RCC 7860 (cell line): ENCODE results near the gene TBPL1.

ENCODE experiments used
- DNase-seq: peaks from one replicate; pipeline ENCODE4 v3.0.0-alpha.2; 2015; ENCODE audit warnings: low spot score
- FAIRE-seq: peaks from 2 replicates; lab custom pipeline; 2012; peaks lifted over from hg19 to GRCh38; lab: Jason Lieb, UNC

Gene TBPL1

DNA sequence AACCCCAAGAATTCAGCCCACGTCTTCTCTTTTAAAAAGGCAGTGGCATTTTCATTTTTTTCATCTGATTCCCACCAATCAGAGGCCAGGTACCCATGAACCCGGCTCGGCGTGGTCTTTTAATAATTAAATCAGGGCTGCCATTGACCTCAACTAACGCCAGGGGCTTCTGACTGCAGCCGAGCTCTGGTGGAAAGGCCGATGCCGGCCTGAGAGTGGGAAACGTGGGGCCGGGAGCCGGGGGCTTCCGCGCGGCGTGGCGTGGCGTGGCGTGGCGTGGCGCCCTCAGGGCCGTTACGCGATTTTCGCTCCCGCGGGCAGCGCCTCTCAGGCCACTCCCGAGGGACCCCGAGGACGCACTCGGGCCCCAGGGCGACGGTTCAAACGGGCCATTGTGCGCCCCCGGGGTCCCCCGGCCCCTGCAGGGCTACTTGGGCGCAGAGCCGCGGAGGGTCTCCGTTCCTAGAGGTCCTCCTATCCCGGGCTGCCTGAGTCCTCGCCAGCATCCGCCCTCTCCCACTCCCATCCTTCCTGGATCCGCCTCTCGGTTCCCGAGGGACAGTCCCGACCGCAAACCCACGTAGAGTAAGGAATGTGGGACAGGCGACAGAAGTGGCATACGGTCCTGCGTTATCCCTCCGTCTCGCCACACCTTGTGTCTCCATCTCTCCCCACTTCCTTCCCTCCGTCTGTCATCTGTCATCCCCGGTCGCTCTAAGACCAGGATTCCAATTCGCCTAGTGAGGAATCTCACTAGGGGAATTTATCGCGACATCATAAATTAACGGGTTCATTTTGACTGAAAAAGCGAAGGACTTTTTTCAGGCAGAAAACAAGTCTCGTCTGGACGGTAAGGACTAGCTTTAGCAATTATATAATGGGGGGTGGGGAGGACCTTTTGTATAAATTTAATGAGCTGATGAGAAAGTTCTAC, 876 bp upstream of the TBPL1 start:
- FAIRE-seq: peak; percentile 62
- peak; percentile 61 for DNase-seq

DNA sequence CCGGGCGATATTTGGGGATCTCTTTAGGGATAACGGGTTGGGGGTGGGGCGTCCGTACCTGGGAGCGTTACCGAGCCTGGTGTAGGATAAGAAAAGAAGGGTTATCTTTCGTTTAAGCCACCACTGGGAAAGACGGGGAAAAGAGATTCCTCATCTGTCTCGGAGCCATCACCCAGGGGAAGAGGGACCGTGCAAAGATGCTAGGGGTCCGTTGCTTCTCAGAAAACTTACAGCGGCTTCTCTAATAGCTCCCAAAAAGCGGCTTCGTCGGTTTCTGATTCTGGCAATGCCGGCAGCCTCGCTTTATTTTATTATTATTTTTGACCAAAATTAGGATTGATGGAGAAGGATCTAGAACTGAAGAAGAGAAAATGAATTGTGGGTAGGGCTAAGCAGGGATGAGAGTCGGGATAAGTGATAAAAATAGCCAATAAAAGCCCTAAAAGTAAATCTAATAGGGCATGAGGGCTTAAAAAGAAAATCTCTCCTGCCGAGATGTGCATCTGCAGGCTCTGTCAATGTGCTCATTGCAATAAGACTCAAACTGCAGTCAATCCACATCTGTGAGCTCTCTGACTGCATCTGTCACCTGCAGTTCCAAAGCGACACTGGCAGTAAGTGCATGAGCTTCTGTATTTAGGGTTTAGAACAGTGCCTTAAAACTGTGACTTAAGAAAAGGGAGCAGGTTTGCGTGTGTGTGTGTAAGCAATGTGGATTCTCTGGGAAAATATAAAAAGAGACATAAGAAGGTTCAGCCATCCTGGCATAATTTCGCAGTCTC, 801 bp downstream of the TBPL1 start:
- FAIRE-seq (no peak), DNase-seq (no peak)

DNA sequence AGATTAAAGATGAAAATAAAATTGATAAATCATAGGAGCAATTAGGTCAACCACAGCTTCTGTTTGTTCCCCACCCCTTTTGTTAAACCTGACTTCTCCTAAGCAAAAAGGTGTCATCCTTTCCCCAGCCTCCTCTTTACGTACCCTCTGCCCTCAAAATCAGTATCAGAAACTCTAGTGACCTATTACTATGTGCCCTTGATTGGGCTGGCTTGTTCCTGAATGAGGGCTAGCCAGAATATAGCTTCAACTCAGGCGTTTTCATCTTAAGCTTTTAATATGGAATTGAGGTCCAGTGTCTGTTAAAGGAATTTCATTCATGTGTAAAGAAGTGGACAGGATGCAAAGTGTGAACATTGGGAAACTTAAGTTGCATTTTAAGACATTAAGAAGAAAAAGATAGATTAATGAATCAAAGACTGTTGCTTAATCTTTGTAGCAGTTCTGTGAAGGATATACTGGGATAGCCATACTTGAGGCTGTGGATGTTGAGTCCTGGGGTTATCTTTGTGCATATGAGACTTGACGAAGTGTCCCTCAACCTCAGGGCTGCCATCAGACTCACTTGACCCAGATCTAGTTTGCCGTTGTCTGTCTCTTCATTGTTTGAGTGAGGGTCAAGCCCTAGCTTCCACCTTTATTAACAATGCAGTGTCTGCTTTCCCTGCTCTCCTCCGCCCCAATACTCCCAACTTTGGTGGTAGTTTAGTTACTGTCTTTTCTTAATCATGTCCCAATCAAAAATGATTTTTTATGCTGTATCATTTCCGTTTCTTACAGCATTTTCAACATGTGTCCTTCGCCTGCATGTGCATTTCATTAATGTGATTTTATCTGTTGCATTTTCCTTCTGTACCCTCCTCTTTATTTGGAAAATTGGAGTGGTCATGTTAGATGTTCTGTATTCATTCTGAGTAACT, 1.9 kb downstream of the TBPL1 start:
- FAIRE-seq (no peak), DNase-seq (no peak)

DNA sequence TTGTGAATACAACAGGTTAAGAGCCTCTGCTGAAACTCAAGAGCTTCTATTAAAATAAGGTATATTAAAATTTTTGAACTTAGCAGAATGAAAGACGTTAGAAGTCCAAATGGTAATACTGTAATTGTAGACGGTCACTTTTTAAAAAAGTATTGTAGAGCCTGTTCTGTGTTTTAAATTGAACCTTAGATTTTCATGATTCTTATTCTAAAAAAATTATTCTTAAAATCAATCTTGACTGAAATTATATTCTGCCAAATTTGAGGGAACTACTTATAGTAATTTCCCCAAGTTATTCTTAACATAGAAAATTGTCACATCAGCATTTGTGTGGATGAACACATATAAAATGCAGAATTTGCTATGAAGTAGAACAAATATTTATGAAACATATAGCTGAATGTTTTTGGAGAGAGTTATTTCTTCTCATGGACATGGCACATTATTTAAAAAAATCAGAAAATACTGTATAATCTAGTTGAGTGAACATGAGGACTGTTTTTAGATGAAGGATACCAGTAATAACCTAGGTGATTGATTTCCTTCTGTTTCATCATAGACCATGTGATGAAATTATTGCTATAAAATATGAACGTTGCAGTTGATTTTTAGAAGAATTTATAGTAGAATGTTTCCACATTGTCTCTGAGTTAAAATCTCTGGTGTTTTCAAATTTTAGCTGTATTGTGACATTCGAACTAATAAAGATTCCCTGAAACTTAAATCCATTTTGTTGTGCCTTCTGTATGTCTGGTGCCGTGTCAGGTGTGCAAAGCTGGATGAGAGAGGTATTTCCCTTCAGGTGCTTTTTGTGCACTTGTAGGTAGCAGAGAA, 2.8 kb downstream of the TBPL1 start:
- FAIRE-seq: no peak
- no peak for DNase-seq

DNA sequence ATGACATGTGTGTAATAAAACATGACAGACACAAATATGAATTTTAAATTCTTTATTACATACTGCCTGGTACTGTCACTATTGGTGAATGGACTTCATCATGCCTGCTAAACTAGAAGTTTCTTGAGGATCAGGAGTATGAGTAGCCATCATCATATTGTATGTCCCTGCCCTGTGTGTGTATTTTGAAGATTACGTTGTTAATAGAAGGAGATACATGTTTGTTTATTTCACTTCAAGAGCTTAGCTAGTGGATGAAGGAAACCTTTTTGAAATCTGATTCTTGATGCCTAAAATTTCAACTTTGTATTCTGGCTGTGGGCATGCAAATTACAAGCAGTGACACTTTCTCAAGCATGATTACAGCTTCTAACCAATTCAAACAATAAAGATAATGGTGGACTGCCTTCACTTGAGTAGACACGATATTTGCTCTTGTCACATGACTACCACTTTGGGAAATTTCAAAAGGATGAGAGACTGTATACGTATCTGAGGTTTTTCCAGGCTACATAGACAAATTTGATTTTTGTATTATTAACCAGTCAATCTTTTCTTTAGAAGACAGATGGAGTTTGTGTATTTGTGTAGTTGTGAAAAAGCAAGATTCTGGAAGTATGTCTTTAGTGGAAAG, 3.5 kb downstream of the TBPL1 start:
- no peak for FAIRE-seq
- DNase-seq: no peak

DNA sequence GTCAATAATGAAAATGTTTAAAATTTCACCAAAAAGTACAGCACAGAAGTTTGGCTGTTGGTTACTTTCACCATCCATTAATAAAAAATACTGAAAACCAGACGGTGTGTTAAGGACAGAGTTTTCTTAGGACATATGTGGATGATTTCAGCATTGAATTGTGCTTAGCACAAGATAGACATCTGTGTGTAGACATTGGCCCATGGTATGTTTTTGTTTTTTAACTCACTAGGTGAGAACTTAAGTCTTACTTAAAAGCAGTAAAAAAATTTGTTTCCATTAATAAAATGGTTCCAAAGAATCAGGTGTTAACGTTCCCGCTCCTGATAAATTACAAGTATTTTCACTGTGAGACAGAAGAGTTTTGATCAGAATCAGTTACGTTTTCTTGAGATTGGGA, 4.2 kb downstream of the TBPL1 start:
- FAIRE-seq (no peak), DNase-seq (no peak)

DNA sequence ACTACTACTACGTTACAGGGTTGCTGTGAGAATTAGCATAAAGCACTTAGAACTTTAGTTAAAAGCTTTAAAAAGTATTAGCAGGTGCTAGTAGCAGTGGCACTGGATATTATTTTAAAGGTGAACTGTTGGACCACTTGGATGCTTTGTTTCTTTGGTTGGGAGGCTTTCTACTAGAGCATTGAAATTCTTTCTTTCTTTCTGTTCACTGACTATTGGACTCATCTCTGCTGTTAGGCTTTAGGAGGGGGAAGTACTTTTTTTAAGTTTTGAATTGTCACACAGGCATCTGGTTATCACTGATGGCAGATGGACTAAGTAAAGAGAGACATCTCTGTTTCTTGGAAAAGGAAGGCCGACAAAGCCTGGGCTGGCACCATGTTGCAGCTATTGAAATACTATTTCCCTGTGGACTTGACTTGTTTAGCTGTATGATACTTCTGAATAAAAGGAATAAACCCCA, 4.8 kb downstream of the TBPL1 start:
- FAIRE-seq (no peak), DNase-seq (no peak)

DNA sequence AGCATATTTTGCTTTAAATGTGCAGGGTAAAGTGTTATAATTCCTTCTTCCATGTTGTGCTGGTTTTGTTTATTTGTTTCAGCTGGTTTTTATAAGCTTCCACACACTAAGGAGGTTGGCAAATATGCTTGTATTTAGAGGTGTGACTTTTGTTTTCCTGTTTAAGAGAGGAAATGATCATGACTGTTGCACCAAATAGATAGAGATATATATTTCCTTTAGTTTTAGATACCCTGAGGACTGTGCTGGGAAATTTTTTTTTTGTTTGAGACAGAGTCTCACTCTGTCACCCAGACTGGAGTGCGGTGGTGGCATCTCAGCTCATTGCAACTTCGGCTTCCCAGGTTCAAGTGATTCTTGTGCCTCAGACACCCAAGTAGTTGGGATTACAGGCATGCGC, 5.8 kb downstream of the TBPL1 start:
- DNase-seq: no peak
- FAIRE-seq: no peak

DNA sequence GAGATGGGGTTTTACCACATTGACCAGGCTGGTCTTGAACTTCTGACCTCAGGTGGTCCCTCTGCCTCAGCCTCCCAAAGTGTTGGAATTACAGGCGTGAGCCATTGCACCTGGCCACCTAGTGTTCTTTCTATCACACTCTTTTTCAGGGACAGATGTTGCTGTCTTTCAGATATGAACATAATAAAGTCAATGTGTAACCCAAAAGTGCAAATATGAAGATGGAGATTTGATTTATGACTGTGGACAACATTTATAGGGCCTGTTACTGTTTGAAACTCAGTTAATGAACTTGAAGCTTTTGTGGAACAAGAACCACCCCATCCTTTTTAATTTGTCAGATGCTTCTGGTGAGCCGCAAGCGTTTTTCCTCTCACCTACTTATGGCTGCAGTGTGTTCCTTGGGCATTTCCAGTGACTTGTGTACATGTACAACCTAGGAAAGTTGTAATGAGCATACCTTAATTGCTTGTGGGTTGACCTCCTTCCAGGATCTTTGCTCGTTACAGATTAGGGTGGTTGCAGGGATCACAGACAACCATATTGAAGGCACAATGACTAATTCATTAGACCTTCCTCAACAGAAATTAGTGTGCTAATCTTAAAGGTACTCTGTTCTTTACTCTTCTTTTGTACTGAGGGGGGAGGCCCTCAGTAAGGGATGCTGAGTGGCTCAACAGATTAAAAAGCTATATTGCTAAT, 6.8 kb downstream of the TBPL1 start:
- no peak for FAIRE-seq
- DNase-seq: no peak

DNA sequence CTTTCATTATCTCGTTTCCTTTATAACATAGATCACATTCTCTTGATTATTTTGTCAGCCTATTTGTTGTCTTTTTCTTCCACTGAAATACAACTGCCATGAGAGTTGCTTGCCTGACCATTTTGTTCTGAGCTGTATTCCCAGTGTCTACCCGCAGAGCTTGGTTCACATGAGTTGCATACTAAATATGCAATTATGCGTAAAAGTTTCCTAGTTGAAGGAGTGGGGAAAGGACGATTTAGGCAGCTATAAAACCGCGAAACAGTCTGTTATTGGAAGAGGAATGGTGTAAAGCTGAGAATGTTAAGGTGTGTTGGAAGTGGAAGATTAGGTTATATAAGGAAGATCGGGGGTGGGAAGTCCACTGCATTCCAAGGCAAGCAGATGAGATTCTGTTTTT, 8.8 kb downstream of the TBPL1 start:
- FAIRE-seq (no peak), DNase-seq (no peak)

DNA sequence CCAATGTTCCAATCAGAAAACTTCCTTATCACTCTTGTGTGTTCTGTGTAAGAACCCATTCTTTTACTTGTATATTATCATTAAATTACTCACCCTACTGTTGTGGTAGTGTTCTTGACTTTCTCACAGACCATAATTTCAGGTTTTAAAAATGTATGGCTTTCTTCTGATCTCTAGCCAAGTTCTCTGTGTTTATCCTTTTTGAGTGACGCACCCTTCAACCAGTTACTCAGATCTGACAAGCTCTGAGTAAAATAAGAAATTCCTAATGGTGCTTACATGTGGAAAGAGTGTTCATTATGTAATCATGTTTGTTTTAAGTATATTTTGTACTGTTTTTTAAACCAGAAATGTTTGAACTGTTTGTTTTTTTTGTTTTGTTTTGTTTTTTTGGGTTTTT, 11.0 kb downstream of the TBPL1 start:
- FAIRE-seq: no peak
- DNase-seq: no peak

DNA sequence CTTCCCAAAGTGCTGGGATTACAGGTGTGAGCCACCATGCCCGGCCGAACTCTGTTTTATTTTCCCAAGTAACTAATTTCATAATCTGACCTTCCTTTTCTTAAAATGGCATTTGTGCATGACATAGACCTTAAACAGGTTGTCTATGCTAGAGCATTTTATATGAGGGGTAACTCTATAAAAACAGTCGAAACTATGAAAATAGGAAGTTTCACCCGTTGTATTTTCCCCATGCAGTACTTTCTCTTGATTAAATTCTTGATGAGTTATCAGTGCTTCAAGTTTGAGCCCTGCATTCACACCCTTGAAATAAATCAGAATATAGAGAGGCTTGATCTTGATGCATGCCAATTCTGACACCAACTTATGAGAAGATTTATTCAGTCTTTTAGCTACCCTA, 11.7 kb downstream of the TBPL1 start:
- DNase-seq (no peak), FAIRE-seq (no peak)

DNA sequence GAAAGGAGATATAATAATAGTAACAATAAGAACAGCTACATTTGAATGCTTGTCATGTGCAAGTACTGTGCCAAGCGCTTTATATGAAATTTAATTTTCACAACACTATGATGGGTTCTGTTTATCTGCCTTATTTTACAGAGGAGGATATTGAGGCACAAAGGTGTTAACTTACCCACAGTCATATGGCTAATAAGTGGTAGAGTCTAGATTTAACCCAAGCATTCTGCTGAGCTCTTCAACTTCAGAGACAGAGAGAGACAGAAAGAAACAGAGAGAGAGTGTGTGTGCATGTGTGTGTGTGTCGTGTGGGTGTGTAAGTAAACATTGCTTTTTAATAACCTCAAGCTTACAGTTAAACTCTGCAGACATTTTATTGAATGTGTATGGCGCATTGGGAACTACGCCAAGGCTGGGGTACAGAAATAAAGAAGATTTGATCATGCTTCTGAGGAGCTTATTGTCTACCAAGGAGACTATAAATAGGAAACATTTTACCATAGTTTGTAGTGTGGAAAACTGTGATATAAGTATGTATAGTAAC, 12.9 kb downstream of the TBPL1 start:
- DNase-seq (no peak), FAIRE-seq (no peak)

DNA sequence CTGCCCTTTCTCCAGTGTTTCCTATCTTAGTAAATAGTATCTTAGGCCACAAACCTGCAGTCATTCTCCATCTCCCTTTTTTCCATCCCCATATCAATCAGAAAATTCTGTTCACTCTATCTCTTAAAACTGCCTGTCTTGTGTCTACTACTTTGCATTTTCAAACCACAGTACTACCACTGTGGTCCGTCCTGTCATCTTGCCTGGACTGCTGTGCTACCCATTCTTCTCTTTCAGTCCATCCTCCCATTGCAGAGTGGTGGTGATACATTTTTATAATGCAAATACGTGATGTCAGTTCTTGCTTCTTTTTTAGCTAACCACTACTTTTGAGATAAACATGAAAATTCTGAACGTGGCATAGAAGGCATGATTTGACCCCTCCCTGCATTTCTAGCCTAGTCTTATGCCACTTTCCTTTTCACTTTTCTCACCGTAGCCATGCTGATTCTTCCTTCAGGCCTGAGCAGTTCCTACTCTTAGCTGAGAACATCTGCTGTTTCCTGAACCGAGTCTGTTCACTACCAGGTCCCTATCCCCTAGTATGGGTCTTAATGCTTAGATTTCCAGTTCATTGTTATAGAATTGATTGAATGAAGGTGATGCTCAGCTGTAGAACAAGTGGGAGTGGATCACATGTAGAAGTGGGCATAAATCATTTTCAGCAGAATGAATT, 13.8 kb downstream of the TBPL1 start:
- FAIRE-seq (no peak), DNase-seq (no peak)

DNA sequence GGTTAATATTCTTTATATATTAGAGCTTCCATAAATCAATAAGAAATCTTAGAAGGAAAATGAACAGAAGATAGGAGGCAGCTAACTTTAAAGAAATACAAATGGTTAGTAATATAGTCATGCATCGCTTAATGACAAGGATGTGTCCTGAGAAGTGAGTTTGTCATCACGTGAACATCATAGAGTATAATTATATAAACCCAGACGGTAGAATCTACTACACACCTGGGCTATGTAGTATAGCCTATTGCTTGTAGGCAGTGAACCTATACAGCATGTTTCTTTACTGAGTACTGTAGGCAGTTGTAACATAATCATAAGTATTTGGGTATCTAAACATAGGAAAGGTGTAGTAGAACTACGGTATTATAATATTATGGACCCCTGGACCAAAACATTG, 14.3 kb downstream of the TBPL1 start:
- DNase-seq: no peak
- FAIRE-seq: no peak

DNA sequence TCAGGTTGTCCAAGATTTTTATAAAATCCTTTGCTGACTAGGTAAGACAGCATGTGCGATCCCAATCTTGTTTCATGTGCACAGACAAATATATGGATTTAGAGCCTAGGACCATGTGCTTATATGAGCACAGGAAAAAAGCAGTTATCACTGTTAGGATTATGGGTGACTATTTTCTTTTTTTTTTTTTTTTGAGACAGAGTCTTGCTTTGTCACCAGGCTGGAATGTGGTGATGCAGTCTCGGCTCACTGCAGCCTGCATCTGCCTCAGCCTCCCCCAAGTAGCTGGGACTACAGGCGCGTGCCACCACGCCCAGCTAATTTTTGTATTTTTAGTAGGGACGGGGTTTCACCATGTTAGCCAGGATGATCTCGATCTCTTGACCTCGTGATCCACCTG, 14.8 kb downstream of the TBPL1 start:
- DNase-seq (peak; percentile 45), FAIRE-seq (peak; percentile 42)

DNA sequence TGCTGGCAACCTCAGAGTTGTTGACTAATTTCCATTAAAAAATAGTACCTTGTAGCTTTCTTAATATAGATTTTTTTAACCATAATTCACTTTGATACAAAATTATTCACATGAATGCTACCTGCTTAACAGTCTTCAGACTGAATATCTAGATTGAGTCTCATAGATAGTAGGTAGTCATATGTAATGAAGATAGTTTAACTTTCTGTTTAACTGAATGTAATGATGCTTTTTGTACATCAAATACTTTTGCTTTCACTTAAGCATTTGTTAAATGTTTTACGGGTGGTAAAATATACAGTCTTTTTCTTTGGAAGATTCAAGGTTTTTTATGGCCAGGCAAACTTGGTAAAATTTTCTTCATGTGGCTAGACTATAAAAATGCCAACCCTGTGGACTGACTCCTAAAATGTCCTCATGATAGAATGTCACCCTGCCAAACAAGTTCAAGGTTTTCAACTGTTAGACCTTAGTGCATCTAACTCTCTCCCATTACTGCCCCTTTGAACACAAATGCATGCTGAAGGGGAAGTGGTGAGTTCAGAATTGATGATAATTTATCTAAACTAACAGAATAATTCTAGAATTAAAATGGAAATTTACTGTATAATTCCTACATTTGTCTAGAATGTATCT, 16.4 kb downstream of the TBPL1 start:
- FAIRE-seq (no peak), DNase-seq (no peak)

DNA sequence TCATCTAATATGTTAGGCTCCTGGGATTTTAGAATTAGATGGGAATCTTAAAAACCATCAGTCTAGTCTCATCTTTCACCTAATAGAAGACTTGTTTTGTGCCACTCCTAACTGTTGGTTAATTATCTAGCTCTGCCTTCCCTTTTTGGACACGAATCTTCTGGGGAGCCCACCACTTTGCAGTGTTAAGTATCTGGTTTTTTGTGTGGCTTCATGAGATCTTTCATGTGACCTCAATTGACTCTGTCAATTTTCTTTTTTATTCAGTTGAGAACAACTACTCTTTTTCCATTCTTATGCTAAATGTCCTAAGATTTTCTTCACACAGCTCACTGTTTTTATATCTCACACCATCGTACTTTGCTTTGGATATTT, 16.9 kb downstream of the TBPL1 start:
- DNase-seq (no peak), FAIRE-seq (no peak)
